OCI-LY1 (cell line): ENCODE results near the gene RGS7.

ENCODE experiments used
- H2AFZ ChIP-seq: fragments of 200-600 bp; sonication (generic), shearing (Covaris generic); 2 replicates; pipeline ENCODE4 v1.6.0; 2014; ENCODE audit warnings: antibody characterized with exemption, mild to moderate bottlenecking, low read length
- H3F3A ChIP-seq: fragments of 200-600 bp; sonication (generic), shearing (Covaris generic); 2 replicates; pipeline ENCODE4 v1.6.0; 2014; ENCODE audit warnings: mild to moderate bottlenecking, antibody characterized with exemption, low read length, moderate library complexity; ENCODE audit not compliant: insufficient read depth
- H3K27ac ChIP-seq: fragments of 200-600 bp; sonication (generic); 2 replicates; pipeline ENCODE4 v1.5.1; 2014; ENCODE audit warnings: low read length, mixed run types, mild to moderate bottlenecking, low read depth; ENCODE audit not compliant: poor library complexity, severe bottlenecking
- H3K27me3 ChIP-seq: fragments of 200-600 bp; sonication (generic); 2 replicates; pipeline ENCODE4 v1.6.0; 2014; ENCODE audit warnings: antibody characterized with exemption, mild to moderate bottlenecking, low read length, moderate library complexity; ENCODE audit not compliant: insufficient read depth
- H3K36me3 ChIP-seq: fragments of 200-600 bp; sonication (generic); 2 replicates; pipeline ENCODE4 v1.6.1; 2014; ENCODE audit warnings: mild to moderate bottlenecking, antibody characterized with exemption, low read length, moderate library complexity, mixed read lengths; ENCODE audit not compliant: insufficient read depth
- H3K4me1 ChIP-seq: fragments of 200-600 bp; sonication (generic); 2 replicates; pipeline ENCODE4 v1.5.1; 2014; ENCODE audit warnings: mild to moderate bottlenecking, low read length, moderate library complexity; ENCODE audit not compliant: insufficient read depth, severe bottlenecking
- H3K4me2 ChIP-seq: fragments of 200-600 bp; sonication (generic), shearing (Covaris generic); 2 replicates; pipeline ENCODE4 v1.6.1; 2014; ENCODE audit warnings: low read length
- H3K4me3 ChIP-seq: fragments of 200-600 bp; sonication (generic); 2 replicates; pipeline ENCODE4 v1.5.1; 2014; ENCODE audit warnings: low read length, low read depth, mild to moderate bottlenecking, mixed read lengths; ENCODE audit not compliant: poor library complexity, severe bottlenecking
- H3K79me2 ChIP-seq: fragments of 200-600 bp; shearing (Covaris generic); 2 replicates; pipeline ENCODE4 v1.6.1; 2016; ENCODE audit warnings: mixed run types, low read length, mixed read lengths; ENCODE audit not compliant: insufficient read depth
- H3K9ac ChIP-seq: fragments of 200-600 bp; sonication (generic), shearing (Covaris generic); 2 replicates; pipeline ENCODE4 v1.6.1; 2014; ENCODE audit warnings: mild to moderate bottlenecking, low read length, mixed read lengths
- H3K9me2 ChIP-seq: fragments of 200-600 bp; sonication (generic), shearing (Covaris generic); 2 replicates; pipeline ENCODE4 v1.6.1; 2014; ENCODE audit warnings: low read depth, mild to moderate bottlenecking, low read length, mixed read lengths
- H3K9me3 ChIP-seq: fragments of 200-600 bp; shearing (Covaris generic); 2 replicates; pipeline ENCODE4 v1.6.1; 2014; ENCODE audit warnings: low read length, mixed read lengths
- H4K20me1 ChIP-seq: fragments of 200-600 bp; sonication (generic), shearing (Covaris generic); 2 replicates; pipeline ENCODE4 v1.6.0; 2016; ENCODE audit warnings: mild to moderate bottlenecking, low read length; ENCODE audit not compliant: insufficient read depth
- EZH2 ChIP-seq: fragments of 200-600 bp; sonication (generic), shearing (Covaris generic); IDR thresholded peaks from 2 replicates; pipeline ENCODE4 v1.8.0; 2017; ENCODE audit warnings: borderline replicate concordance, mixed run types, mild to moderate bottlenecking, antibody characterized with exemption, low read length, moderate library complexity, mixed read lengths
- TF ChIP-seq, protein P1 (sequence below): fragments of 200-600 bp; sonication (generic), shearing (Covaris generic); IDR thresholded peaks from 2 replicates; pipeline ENCODE4 v1.5.1; 2017; ENCODE audit warnings: mild to moderate bottlenecking, antibody characterized with exemption, low read length, moderate library complexity, mixed read lengths

RGS7 gene

DNA sequence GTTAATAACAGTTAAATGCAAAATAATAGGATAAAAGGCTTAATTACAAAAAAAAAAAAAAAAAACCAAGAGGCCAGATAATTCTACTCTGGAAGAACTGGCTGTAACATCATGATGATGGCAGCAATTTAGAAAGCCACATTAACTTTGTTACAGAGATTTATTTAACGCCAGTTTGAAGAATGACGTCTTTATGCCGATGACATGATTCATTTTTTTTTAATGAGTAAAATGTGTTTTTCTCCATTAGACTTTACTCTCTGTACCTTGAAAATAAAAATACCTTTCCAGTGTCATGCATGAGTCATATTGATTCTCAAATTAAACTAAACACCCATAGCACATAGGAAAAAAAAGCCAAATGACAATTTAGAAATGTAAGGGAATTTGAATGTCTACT is 226.1 kb downstream of the RGS7 start:
- no peaks in the 10 kb centered on the region for H3K9me3 ChIP-seq
- H3K4me3 ChIP-seq = no peak overlapping the region
- no peak overlapping the region for H3K27ac ChIP-seq
- no peaks in the 10 kb centered on the region for H3F3A ChIP-seq
- no peaks in the 10 kb centered on the region for H3K36me3 ChIP-seq
- no peaks in the 10 kb centered on the region for H3K27me3 ChIP-seq
- H4K20me1 ChIP-seq = no peaks in the 10 kb centered on the region
- no peak overlapping the region for H3K4me2 ChIP-seq
- no peaks in the 10 kb centered on the region for H3K9me2 ChIP-seq
- no peaks in the 10 kb centered on the region for H3K79me2 ChIP-seq
- TF ChIP-seq, protein P1, sequence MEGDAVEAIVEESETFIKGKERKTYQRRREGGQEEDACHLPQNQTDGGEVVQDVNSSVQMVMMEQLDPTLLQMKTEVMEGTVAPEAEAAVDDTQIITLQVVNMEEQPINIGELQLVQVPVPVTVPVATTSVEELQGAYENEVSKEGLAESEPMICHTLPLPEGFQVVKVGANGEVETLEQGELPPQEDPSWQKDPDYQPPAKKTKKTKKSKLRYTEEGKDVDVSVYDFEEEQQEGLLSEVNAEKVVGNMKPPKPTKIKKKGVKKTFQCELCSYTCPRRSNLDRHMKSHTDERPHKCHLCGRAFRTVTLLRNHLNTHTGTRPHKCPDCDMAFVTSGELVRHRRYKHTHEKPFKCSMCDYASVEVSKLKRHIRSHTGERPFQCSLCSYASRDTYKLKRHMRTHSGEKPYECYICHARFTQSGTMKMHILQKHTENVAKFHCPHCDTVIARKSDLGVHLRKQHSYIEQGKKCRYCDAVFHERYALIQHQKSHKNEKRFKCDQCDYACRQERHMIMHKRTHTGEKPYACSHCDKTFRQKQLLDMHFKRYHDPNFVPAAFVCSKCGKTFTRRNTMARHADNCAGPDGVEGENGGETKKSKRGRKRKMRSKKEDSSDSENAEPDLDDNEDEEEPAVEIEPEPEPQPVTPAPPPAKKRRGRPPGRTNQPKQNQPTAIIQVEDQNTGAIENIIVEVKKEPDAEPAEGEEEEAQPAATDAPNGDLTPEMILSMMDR = no peak
- TF ChIP-seq EZH2 = no peak
- H3K9ac ChIP-seq = no peak overlapping the region
- no peaks in the 10 kb centered on the region for H3K4me1 ChIP-seq
- H2AFZ ChIP-seq = no peak overlapping the region

DNA sequence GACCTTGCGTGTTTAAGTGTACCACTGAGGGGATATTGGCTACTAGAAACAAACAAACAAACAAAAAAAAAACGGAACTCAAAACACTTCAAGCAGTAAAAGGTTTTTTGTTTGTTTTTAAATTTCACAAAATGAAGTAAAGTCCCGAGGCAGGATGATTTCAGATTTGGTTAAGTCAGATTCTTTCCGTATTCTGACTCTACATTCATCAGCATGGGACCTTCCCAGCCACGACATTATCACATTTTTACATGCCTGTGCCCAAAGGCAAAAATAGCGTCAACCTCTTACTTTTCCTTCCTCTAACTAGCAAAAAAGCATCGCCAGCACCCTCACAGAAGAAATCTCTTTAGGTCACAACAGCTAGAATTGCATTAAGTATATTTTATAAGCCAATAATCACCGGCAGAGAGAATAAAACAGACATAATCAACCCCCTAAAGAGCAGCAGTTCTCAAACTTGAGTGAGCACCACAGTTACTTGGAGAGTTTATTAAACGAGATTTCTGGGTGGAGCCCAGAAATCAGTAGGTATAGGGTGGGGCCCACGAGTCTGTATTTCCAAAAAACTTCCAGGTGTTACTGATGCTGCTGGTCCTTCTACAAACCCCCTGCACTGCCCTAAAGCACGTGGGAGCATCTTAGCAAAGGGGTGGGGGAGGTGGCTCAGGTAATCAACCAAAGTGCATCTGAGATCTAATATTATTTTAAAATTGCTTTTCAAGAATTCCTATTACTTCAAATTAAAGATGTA is 227.6 kb downstream of the RGS7 start:
- no peak overlapping the region for H3K4me2 ChIP-seq
- no peak overlapping the region for H2AFZ ChIP-seq
- no peaks in the 10 kb centered on the region for H3F3A ChIP-seq
- H3K9me2 ChIP-seq = no peaks in the 10 kb centered on the region
- no peaks in the 10 kb centered on the region for H3K79me2 ChIP-seq
- no peaks in the 10 kb centered on the region for H3K27me3 ChIP-seq
- H3K4me3 ChIP-seq = no peak overlapping the region
- H3K4me1 ChIP-seq = no peaks in the 10 kb centered on the region
- no peak overlapping the region for H3K27ac ChIP-seq
- TF ChIP-seq EZH2 = no peak
- TF ChIP-seq, protein P1 = no peak
- H3K36me3 ChIP-seq = no peaks in the 10 kb centered on the region
- H3K9me3 ChIP-seq = no peaks in the 10 kb centered on the region
- H3K9ac ChIP-seq = no peak overlapping the region
- no peaks in the 10 kb centered on the region for H4K20me1 ChIP-seq

GRCh38 chr1:241125286-241125685 is 231.7 kb downstream of the RGS7 start:
- Histone ChIP-seq H3K9ac (no peak overlapping the region), H3K27ac (no peak overlapping the region), H2AFZ (no peak overlapping the region), H3K27me3 (no peaks in the 10 kb centered on the region), H3K9me3 (no peaks in the 10 kb centered on the region), H3K4me2 (no peak overlapping the region), H3K4me1 (no peaks in the 10 kb centered on the region), H3K79me2 (no peaks in the 10 kb centered on the region), H3K36me3 (no peaks in the 10 kb centered on the region), H3F3A (no peaks in the 10 kb centered on the region), H4K20me1 (no peaks in the 10 kb centered on the region), H3K9me2 (no peaks in the 10 kb centered on the region), H3K4me3 (no peak overlapping the region)
- TF ChIP-seq, protein P1 = no peak
